ENCODE data around the gene OXCT1.

GRCh38 chr5:41793141-41793770 is 77.0 kb downstream of the OXCT1 start:
- no peak for TF ChIP-seq EZH2 (IDR thresholded peaks at IDR 0.05; ENCODE audit: insufficient read depth, poor library complexity, severe bottlenecking)
- no peak for TF ChIP-seq EZH2phosphoT487 (IDR thresholded peaks at IDR 0.05; ENCODE audit: insufficient read depth, low read depth)

Data from GM23248 (cell line).